GM19240 (cell line): ENCODE data around the gene RPS6KA2.

ENCODE experiments used
- DNase-seq: peaks from one replicate; pipeline ENCODE4 v3.0.0; 2011; ENCODE audit warnings: low spot score; ENCODE audit not compliant: insufficient read length

Gene RPS6KA2

GRCh38 chr6:166424431-166424830, 202.6 kb downstream of the RPS6KA2 start:
- no peak for DNase-seq

GRCh38 chr6:166423781-166424180, 203.3 kb downstream of the RPS6KA2 start:
- DNase-seq, result no peak

- no peak for DNase-seq
Observed at GRCh38 chr6:166423051-166423745, 203.9 kb downstream of the RPS6KA2 start.

GRCh38 chr6:166422201-166422940, 204.7 kb downstream of the RPS6KA2 start:
- no peak for DNase-seq

GRCh38 chr6:166420351-166420750, 206.7 kb downstream of the RPS6KA2 start:
- no peak for DNase-seq

GRCh38 chr6:166419717-166420116, 207.3 kb downstream of the RPS6KA2 start:
- DNase-seq, result no peak

GRCh38 chr6:166419286-166419685, 207.8 kb downstream of the RPS6KA2 start:
- DNase-seq, result peak; percentile 37

- no peak for DNase-seq
Observed at GRCh38 chr6:166418691-166419143, 208.3 kb downstream of the RPS6KA2 start.

GRCh38 chr6:166417285-166417691, 209.8 kb downstream of the RPS6KA2 start:
- no peak for DNase-seq

GRCh38 chr6:166415833-166416347, 211.2 kb downstream of the RPS6KA2 start:
- DNase-seq, result no peak

GRCh38 chr6:166415306-166415705, 211.7 kb downstream of the RPS6KA2 start:
- DNase-seq, result no peak

- DNase-seq, result no peak
Observed at GRCh38 chr6:166413491-166413951, 213.5 kb downstream of the RPS6KA2 start.

- no peak for DNase-seq
Observed at GRCh38 chr6:166412911-166413384, 214.1 kb downstream of the RPS6KA2 start.

GRCh38 chr6:166412156-166412910, 214.7 kb downstream of the RPS6KA2 start:
- DNase-seq, result no peak

- DNase-seq, result no peak
Observed at GRCh38 chr6:166411721-166412151, 215.3 kb downstream of the RPS6KA2 start.

GRCh38 chr6:166411271-166411670, 215.8 kb downstream of the RPS6KA2 start:
- no peak for DNase-seq

- DNase-seq, result no peak
Observed at GRCh38 chr6:166410426-166410935, 216.6 kb downstream of the RPS6KA2 start.

GRCh38 chr6:166408936-166409755, 217.9 kb downstream of the RPS6KA2 start:
- DNase-seq, result no peak

- DNase-seq, result no peak
Observed at GRCh38 chr6:166406197-166406596, 220.9 kb downstream of the RPS6KA2 start.

GRCh38 chr6:166405386-166405785, 221.7 kb downstream of the RPS6KA2 start:
- DNase-seq, result no peak
